Heart right ventricle (tissue), 16 donors: ENCODE measurements around the gene NME9. TPM values are rescaled to one million over a fixed set of nuclear protein-coding genes. Genes with fewer than 3 reads are reported as not detected.

Experiments used
- ATAC-seq, 8 donors: fragments of 200-7000 bp; cut with Tn5 transposase; one replicate each; pipeline ENCODE4 v1.9.1; 2020; ENCODE audit warnings: mild to moderate bottlenecking in 8 of 8, moderate library complexity in 8 of 8, moderate number of reproducible peaks in 1 of 8
- DNase-seq, 2 donors: peaks; one replicate each; pipeline ENCODE4 v3.0.0-alpha.2; 2020
- H3K27ac ChIP-seq, 10 donors: fragments of 200-600 bp; sonication (generic) in 2 of 10; one replicate each; pipeline versions ENCODE4 v1.5.0 to v1.8.0; 2020 to 2022; ENCODE audit warnings: mild to moderate bottlenecking in 3 of 10
- H3K27me3 ChIP-seq, 7 donors: fragments of 200-600 bp; one replicate each; pipeline ENCODE4 v1.8.0; 2021 to 2022; ENCODE audit warnings: mild to moderate bottlenecking in 2 of 7
- H3K36me3 ChIP-seq, 9 donors: fragments of 200-600 bp; sonication (generic) in 1 of 9; one replicate each; pipeline versions ENCODE4 v1.5.0 to v1.8.0; 2020 to 2022; ENCODE audit warnings: mild to moderate bottlenecking in 2 of 9
- H3K4me1 ChIP-seq, 9 donors: fragments of 200-600 bp; sonication (generic) in 1 of 9; one replicate each; pipeline versions ENCODE4 v1.5.0 to v1.8.0; 2020 to 2022; ENCODE audit warnings: mild to moderate bottlenecking in 4 of 9
- H3K4me3 ChIP-seq, 10 donors: fragments of 200-600 bp; sonication (generic) in 2 of 10; one replicate each; pipeline versions ENCODE4 v1.5.0 to v1.8.0; 2020 to 2022; ENCODE audit warnings: mild to moderate bottlenecking in 7 of 10, moderate library complexity in 2 of 10
- H3K9me3 ChIP-seq, 11 donors: fragments of 200-600 bp in 10 of 11; sonication (generic) in 2 of 11; one replicate each; pipeline versions ENCODE4 v1.5.0 to v1.8.0; 2013 to 2022; ENCODE audit warnings: mild to moderate bottlenecking in 2 of 11, control low read depth in 1 of 11, moderate library complexity in 1 of 11
- WGBS, 2 donors: extraction: QIAGEN DNeasy Blood & Tissue Kit; methylation state at CpG; one replicate each; pipeline ENCODE4 v1.1.7; 2013; ENCODE audit warnings: inconsistent platforms in 1 of 2; 5-methylcytosine and 5-hydroxymethylcytosine counted together
- intact Hi-C, 10 donors: fragments of 100-400 bp; cut with DNase I; formaldehyde crosslinking; loops; one replicate each; pipeline versions ENCODE4 v1.11.1 to v1.14.2; 2022
- polyA plus RNA-seq, 2 donors: library from polyadenylated mRNA; stranded (reverse); fragments of 200-250 nt; gene quantifications; one replicate each; pipeline ENCODE4 v1.2.3, GENCODE V29; 2013
- total RNA-seq, 10 donors: library from RNA; stranded (reverse); fragmentation: NEBNext Ultra II Directional in 3 of 10; extraction: Animal tissue kit (Norgen Biotek cat#: 25700) in 3 of 10; gene quantifications; one replicate each; pipeline versions ENCODE4 v1.2.1 to v1.2.4, GENCODE V29; 2021 to 2023
- TF ChIP-seq, protein P1 (sequence below), 9 donors: fragments of 200-600 bp; sonication (generic) in 2 of 9; IDR thresholded peaks; one replicate each; pipeline versions ENCODE4 v1.5.0 to v1.8.0; 2021 to 2022; ENCODE audit warnings: antibody characterized with exemption in 9 of 9, mild to moderate bottlenecking in 5 of 9, moderate library complexity in 1 of 9
- donor health status: Arrhythmogenic right ventricular cardiomyopathy.
- donor health status: ischemic (EF 13 %, LVEDD 7.1; RV severe dilation, severe dysfunction).
- donor health status: healthy with polysubstance abuse.
- donor health status: DM: no; HTN: yes; CAD: no.
- donor health status: DM: no; HTN: no; CAD: no.
- donor health status: ischemic (EF 25% LVEDD 6.9; RV normal size, moderate dysfunction).
- donor health status: ischemic (EF 25% LVEDD 5.7; RV mildly dilated, moderate dysfunction).
- donor health status: healthy.
- donor health status: DM: yes; HTN: yes; CAD: no.
- donor health status: Ischemic cardiomyopathy.
- donor health status: ischemic (EF 35%, LVEDD 5.7; RV mildly dilated, moderate dysfunction).
- donor health status: nonischemic (EF 11% LVEDD 7.7; RV severe dilation, severe dysfunction).
- donor health status: DM: yes; HTN: yes; CAD: no.
- donor health status: PGD.
- donor health status: ischemic (EF 29% LVEDD 5.4; RV normal size, mild dysfunction).
- donor health status: nonischemic (EF 23%, LVEDD 6.1; RV moderate dilation, normal function).

Gene NME9
- total and polyA plus RNA-seq, 12 donors, result 0.15 to 0.44 TPM; not detected in 10

DNA sequence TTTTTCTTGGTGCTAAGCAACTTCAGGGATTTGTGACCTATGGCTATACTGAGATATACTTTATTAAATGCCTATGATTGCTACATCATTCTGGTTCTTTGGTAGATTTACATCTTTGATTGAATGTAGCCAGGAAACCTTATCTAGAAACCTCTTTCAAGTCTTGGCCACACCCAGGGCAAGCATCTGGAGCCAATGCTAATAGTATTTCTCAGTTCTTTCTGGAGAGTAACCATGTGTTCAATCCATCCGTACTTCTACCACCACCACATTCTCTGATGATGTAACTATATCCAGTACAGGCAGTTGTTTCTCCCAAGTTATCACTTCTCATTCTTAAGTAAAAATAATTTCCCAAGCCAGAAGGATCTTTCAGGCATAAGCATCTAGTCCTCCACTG lies 69.0 kb downstream of the NME9 start:
- TF ChIP-seq, protein P1, sequence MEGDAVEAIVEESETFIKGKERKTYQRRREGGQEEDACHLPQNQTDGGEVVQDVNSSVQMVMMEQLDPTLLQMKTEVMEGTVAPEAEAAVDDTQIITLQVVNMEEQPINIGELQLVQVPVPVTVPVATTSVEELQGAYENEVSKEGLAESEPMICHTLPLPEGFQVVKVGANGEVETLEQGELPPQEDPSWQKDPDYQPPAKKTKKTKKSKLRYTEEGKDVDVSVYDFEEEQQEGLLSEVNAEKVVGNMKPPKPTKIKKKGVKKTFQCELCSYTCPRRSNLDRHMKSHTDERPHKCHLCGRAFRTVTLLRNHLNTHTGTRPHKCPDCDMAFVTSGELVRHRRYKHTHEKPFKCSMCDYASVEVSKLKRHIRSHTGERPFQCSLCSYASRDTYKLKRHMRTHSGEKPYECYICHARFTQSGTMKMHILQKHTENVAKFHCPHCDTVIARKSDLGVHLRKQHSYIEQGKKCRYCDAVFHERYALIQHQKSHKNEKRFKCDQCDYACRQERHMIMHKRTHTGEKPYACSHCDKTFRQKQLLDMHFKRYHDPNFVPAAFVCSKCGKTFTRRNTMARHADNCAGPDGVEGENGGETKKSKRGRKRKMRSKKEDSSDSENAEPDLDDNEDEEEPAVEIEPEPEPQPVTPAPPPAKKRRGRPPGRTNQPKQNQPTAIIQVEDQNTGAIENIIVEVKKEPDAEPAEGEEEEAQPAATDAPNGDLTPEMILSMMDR (IDR thresholded peaks at IDR 0.05), result no peak
- Histone ChIP-seq H3K27me3 (no peaks in the 10 kb centered on the region), H3K4me1 (no peaks in the 10 kb centered on the region), H3K4me3 (no peak overlapping the region), H3K27ac (no peak overlapping the region), H3K9me3 (no peaks in the 10 kb centered on the region), H3K36me3 (peaks cover 0 to 56% (median 7%) of the 10 kb centered on the region in 9 donors)
- 75 to 88% methylated on average over 1 of the region's 1 CpG for WGBS, 2 donors
- intact Hi-C loops, result no loop called here
- DNase-seq, result no peak
- ATAC-seq, result no peak

DNA sequence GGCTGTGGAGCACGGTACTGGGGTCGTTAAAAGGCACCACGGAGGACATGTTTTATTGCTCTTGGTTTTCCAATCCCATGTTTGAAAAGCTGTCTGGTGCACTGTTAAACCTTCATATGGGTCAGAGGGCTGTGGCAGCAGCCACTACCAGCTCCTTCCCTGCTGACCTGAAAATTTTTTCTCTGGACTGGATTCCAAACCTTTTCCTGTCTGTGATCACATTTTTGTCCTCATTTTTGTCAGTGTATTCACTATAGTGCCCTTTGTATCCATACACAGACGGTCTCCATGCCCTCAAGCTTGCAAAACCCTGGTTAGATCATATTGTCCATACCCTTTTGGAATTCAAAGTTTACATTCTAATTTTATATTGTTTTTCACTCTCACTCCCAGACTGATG lies 70.5 kb downstream of the NME9 start:
- H3K9me3 ChIP-seq, result no peaks in the 10 kb centered on the region
- TF ChIP-seq, protein P1 (IDR thresholded peaks at IDR 0.05), result no peak
- no peaks in the 10 kb centered on the region for H3K4me1 ChIP-seq
- H3K4me3 ChIP-seq, result no peak overlapping the region
- 93 to 99% methylated on average over 4 of the region's 4 CpGs for WGBS, 2 donors
- peaks cover 0 to 41% (median 0%) of the 10 kb centered on the region in 9 donors for H3K36me3 ChIP-seq
- no peak for ATAC-seq
- intact Hi-C loops, result loop anchor here in 1 of 10 donors (10.0 kb wide), 1 partner anchor 1116 kb away; no protein-coding TSS in a partner anchor
- DNase-seq, result no peak
- H3K27me3 ChIP-seq, result no peaks in the 10 kb centered on the region
- H3K27ac ChIP-seq, result no peak overlapping the region

DNA sequence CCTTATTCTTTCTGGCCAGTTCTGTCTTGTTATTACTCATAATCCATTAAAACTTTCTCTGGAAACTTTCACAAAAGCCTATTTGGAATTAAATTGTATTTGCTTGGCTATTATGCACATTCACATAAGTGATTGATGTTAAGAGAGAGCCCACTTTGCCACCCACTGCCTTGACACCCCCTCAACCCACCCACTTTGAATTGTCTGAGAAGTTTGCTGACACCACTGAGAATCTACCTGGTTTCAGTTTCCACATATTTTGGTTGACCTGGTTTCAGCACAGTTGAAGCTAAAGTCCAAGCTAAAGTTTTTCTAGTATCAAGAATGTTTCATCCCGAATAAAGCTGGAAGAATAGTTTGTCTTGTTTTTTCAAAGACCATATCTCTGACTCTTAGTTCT lies 71.7 kb downstream of the NME9 start:
- peaks cover 0 to 34% (median 0%) of the 10 kb centered on the region in 9 donors for H3K36me3 ChIP-seq
- no peak for ATAC-seq
- no peak overlapping the region for H3K27ac ChIP-seq
- intact Hi-C loops, result loop anchor here in 1 of 10 donors (10.0 kb wide), 1 partner anchor 1117 kb away; no protein-coding TSS in a partner anchor
- H3K4me3 ChIP-seq, result no peak overlapping the region
- H3K27me3 ChIP-seq, result no peaks in the 10 kb centered on the region
- H3K4me1 ChIP-seq, result no peaks in the 10 kb centered on the region
- no peaks in the 10 kb centered on the region for H3K9me3 ChIP-seq
- 91% methylated on average over 1 of the region's 1 CpG for WGBS, 2 donors
- DNase-seq, result no peak
- TF ChIP-seq, protein P1 (IDR thresholded peaks at IDR 0.05), result no peak

DNA sequence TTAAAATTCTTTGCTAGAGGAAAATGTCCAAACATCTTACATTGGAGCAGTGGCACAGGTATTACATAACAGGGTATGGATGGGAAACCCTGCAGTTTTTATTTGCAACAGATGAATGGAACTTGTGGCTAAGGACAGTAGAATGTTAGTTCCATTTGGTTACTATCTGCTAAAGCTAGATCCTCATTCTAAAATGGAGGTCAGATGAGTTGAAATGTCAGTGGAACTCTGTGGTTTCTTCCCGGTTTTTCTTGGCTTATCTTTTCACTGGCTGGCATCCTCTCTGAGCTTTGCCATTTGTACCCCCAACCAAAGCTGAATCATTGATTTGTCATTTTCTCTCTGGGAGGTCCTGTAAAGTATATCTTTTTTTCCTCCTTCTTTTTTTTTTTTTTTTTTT lies 73.6 kb downstream of the NME9 start:
- Histone ChIP-seq H3K27me3 (no peaks in the 10 kb centered on the region), H3K27ac (no peak overlapping the region), H3K4me1 (no peaks in the 10 kb centered on the region), H3K36me3 (peaks cover 0 to 28% (median 0%) of the 10 kb centered on the region in 9 donors), H3K9me3 (no peaks in the 10 kb centered on the region), H3K4me3 (no peak overlapping the region)
- WGBS, 2 donors, result 89 to 91% methylated on average over 1 of the region's 1 CpG
- ATAC-seq (no peak), DNase-seq (no peak)
- TF ChIP-seq, protein P1 (IDR thresholded peaks at IDR 0.05), result no peak
- intact Hi-C loops, result loop anchor here in 1 of 10 donors (10.0 kb wide), 1 partner anchor 1119 kb away; no protein-coding TSS in a partner anchor
